SJSA1 (cell line): ENCODE results near the gene APP. TPM values are rescaled to one million over a fixed set of nuclear protein-coding genes. Genes with fewer than 3 reads are reported as not detected.

ENCODE experiments used
- DNase-seq, 2 experiments: peaks; one replicate each; pipeline ENCODE4 v3.0.0-alpha.2; 2015 to 2020; ENCODE audit warnings: low spot score in 2 of 2, low read depth in 1 of 2
- H3K27ac ChIP-seq: fragments of 250-450 bp; sonication (Bioruptor Pico); 2 replicates; pipeline ENCODE4 v1.5.1; 2020; ENCODE audit warnings: mild to moderate bottlenecking, moderate library complexity
- H3K27me3 ChIP-seq: fragments of 250-450 bp; sonication (Bioruptor Pico); replicated peaks from 2 replicates; pipeline ENCODE4 v1.5.1; 2020; ENCODE audit warnings: mild to moderate bottlenecking, moderate library complexity
- H3K36me3 ChIP-seq: fragments of 250-450 bp; sonication (Bioruptor Pico); 2 replicates; pipeline ENCODE4 v1.5.1; 2020; ENCODE audit warnings: mild to moderate bottlenecking
- H3K4me1 ChIP-seq: fragments of 250-450 bp; sonication (Bioruptor Pico); replicated peaks from 2 replicates; pipeline ENCODE4 v1.6.1; 2021; ENCODE audit warnings: mild to moderate bottlenecking
- H3K4me3 ChIP-seq: fragments of 250-450 bp; sonication (Bioruptor Pico); 2 replicates; pipeline ENCODE4 v1.5.1; 2020; ENCODE audit warnings: mild to moderate bottlenecking
- H3K9me3 ChIP-seq: fragments of 250-450 bp; sonication (Bioruptor Pico); replicated peaks from 2 replicates; pipeline ENCODE4 v1.5.1; 2020; ENCODE audit warnings: mild to moderate bottlenecking
- total RNA-seq: library from RNA; depleted of rRNA; stranded (reverse); fragments of >200 nt; shearing (Covaris generic); gene quantifications from 2 replicates; pipeline ENCODE4 v1.2.3, GENCODE V29; 2014

APP gene
- total RNA-seq, 1 experiment from 2014 or later, result 221 TPM

DNA sequence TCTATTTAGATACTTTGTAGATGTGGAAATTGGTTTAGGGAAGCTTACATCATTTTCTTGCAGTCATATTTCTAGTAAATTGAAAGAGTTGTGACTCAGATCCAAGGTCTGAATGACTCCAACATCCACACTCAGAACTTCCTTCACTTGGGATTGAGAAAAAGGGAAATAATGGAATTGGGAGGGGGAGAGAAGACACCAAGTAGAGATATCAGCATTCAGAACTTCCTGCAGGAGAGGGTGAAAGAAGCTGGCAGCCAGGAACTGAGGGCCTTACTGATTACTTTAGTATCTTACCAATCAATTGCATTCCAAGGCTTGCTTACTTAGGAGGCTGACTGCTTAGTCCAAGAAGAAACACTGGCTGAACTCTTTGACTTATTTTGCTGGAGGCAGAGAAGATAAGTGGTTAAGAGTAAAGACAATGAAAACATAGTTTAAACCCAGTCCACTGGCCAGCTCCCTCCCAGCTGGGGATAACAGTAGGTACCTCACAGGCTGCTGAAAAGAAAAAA lies 21.7 kb downstream of the APP start:
- H3K27ac ChIP-seq, result peak overlapping the region; percentile 63
- no peaks in the 10 kb centered on the region for H3K9me3 ChIP-seq
- peaks cover 6% of the 10 kb centered on the region for H3K36me3 ChIP-seq
- peak in 1 of 2 experiments; percentile 35 for DNase-seq
- peaks cover 27% of the 10 kb centered on the region for H3K4me1 ChIP-seq
- no peak overlapping the region for H3K4me3 ChIP-seq
- H3K27me3 ChIP-seq, result no peaks in the 10 kb centered on the region

DNA sequence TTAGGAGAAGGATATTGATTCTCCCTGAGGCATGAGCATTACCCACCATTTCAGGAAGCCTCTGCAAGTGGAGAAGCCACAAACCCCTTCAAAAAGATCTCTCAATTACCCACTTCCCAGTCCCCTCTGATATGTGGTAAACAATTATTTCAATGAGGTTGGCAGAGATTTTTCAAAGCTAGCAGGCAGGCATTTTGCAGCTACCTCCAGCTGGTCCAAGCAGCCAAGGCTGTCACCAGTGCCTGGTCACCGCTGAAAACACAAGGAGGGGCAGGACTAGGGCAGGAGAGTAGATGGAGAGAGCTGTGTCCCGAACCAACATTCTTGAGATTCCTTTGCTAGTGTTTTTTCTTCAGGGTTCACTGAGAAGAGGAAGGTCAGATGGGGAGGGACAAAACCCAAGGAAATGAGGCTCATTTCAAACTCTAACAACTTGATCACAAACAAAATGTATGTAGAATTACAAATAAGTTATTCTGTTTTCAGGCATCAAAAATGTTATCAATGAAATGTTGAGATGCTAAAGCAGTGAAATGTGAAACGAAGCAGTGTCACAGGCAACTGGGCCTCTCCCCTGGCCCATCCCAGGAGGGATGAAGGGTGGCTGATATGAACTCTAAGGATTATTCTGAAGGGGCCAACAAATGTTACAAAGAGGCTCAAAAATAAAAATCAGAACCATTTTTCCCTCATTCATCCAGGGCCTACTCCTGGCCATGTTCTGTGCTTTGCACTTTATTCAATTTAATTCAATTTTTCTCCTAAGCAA lies 22.3 kb downstream of the APP start:
- peak overlapping the region; percentile 63 for H3K27ac ChIP-seq

DNA sequence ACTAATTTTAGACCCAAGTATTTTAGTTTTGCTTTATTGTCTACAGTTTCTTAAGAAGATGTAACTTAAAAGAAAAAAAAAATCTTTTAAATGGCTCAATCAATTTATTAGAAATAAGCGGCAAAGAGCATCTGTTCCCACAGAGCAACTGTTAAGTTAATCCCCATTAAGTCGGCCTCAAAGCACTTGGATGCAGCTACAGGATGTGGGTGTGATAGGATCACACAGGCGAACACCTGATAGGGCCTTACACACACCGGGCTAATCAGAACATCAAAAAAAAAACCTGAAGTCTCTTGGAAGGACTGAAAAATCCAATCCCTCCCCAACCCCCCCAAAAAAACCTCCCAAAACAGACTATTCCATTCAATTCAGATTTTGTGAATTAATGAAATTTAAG lies 23.0 kb downstream of the APP start:
- Histone ChIP-seq H3K4me3 (no peak overlapping the region), H3K27ac (no peak overlapping the region)
- no peak for DNase-seq

More for the DNA sequence above, 22.3 kb downstream of the APP start:
- H3K27me3 ChIP-seq, result no peaks in the 10 kb centered on the region
- peaks cover 21% of the 10 kb centered on the region for H3K4me1 ChIP-seq
- no peaks in the 10 kb centered on the region for H3K9me3 ChIP-seq
- DNase-seq, result peak; percentile 50 to 52
- peaks cover 6% of the 10 kb centered on the region for H3K36me3 ChIP-seq
- H3K4me3 ChIP-seq, result no peak overlapping the region

DNA sequence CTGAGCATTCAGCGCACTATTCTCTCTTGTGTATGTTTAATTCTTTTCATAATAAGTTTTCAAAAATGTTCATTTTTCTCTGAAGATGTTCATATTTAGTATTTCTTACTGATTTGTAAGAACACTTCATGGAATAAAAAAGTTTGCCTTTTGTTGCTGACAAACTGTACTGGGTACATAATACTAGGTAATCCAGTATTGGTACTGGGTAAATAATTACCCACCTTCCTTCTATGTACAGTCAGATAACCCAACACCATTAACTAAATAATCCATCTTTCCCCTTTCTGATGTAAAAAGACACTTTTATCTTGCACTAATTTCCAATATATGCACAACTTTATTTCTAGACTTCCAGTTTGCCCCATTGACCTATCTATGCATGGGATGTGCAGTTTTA lies 23.9 kb downstream of the APP start:
- Histone ChIP-seq H3K4me3 (no peak overlapping the region), H3K27ac (no peak overlapping the region), H3K4me1 (peaks cover 19% of the 10 kb centered on the region), H3K9me3 (no peaks in the 10 kb centered on the region), H3K27me3 (no peaks in the 10 kb centered on the region), H3K36me3 (peaks cover 6% of the 10 kb centered on the region)
- DNase-seq, result no peak

More for the DNA sequence above, 23.0 kb downstream of the APP start:
- Histone ChIP-seq H3K27me3 (no peaks in the 10 kb centered on the region), H3K36me3 (peaks cover 6% of the 10 kb centered on the region), H3K4me1 (peaks cover 19% of the 10 kb centered on the region), H3K9me3 (no peaks in the 10 kb centered on the region)

DNA sequence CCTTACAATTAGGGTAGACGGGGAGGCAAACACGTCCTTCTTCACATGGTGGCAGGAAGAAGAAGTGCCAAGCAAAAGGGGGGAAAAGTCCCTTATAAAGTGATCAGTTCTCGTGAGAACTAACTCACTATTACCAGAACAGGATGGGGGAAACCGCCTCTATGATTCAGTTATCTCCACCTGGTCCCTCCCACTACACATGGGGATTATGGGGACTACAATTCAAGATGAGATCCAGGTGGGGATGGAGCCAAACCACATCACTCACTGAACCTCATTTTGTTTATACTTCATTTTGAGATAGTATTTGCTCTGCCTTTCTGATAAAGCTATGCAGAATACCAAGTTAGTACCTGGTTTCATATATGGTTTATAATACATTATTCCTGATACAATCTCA lies 26.5 kb downstream of the APP start:
- no peaks in the 10 kb centered on the region for H3K27me3 ChIP-seq
- H3K4me1 ChIP-seq, result peaks cover 27% of the 10 kb centered on the region
- H3K36me3 ChIP-seq, result peaks cover 14% of the 10 kb centered on the region
- no peak for DNase-seq
- H3K4me3 ChIP-seq, result no peak overlapping the region
- H3K9me3 ChIP-seq, result no peaks in the 10 kb centered on the region
- H3K27ac ChIP-seq, result no peak overlapping the region

DNA sequence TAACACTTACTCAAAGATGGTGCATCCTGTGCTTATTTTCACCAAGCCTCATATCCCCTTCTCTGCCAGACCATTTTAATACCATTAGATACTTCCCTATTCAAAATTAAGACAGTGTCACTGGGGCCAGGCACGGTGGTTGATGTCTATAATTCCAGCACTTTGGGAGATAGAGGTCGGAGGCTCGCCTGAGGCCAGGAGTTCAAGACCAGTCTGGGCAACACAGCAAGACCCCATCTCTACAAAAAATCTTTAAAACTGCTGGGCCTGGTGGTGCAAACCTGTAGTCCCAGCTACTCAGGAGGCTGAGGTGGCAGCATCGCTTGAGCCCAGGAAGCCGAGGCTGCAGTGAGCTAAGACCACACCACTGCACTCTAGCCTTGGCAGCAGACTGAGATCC lies 28.2 kb downstream of the APP start:
- H3K27me3 ChIP-seq, result no peaks in the 10 kb centered on the region
- H3K9me3 ChIP-seq, result no peaks in the 10 kb centered on the region
- DNase-seq, result no peak
- H3K27ac ChIP-seq, result no peak overlapping the region
- H3K4me3 ChIP-seq, result no peak overlapping the region
- H3K4me1 ChIP-seq, result peaks cover 23% of the 10 kb centered on the region
- H3K36me3 ChIP-seq, result peaks cover 11% of the 10 kb centered on the region; the same call in 1 of the 2 replicates

DNA sequence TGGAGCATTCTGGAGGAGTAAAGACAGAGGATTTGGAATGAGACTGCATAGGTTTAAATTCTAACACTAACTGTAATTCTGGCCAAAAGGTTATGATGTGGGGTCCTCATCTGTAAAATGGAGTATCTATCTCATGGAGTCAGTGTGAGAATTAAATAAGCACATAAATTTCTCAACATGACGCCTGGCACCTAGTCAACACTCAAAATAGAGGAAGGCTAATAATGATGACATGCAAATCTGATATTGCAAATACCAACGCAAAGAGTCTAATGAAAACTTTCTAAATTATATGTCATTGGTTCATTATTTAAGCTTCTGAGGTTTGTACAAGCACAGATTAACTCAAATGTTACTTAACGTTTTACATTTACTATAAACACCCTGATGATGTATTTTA lies 29.6 kb downstream of the APP start:
- H3K9me3 ChIP-seq, result no peaks in the 10 kb centered on the region
- H3K27ac ChIP-seq, result peak overlapping the region; percentile 85; the same call in 1 of the 2 replicates
- no peak for DNase-seq
- H3K4me3 ChIP-seq, result no peak overlapping the region
- no peaks in the 10 kb centered on the region for H3K27me3 ChIP-seq
- peaks cover 11% of the 10 kb centered on the region; the same call in 1 of the 2 replicates for H3K36me3 ChIP-seq
- H3K4me1 ChIP-seq, result peaks cover 26% of the 10 kb centered on the region

DNA sequence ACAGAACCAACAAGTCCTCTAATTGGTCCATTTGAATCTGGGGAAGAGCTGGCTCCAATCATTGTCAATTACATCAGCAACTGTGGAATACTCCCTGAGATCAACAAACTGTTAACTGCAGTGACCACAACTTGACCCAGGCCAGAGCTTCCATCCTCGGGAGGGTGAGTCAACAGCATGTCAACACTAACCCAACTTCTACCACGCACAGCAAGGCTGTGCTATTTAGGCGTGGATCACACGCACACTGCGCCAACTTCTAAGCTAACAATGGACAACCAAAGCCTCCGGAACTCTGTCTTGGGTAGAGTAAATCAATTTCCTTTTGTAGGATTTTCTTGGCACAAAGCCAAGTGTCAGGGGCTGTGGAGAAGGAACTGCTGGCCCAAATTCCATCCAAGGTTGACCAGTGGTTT lies 30.4 kb downstream of the APP start:
- Histone ChIP-seq H3K4me1 (peaks cover 26% of the 10 kb centered on the region), H3K4me3 (no peak overlapping the region), H3K27ac (peak overlapping the region; percentile 85), H3K9me3 (no peaks in the 10 kb centered on the region), H3K27me3 (no peaks in the 10 kb centered on the region), H3K36me3 (peaks cover 11% of the 10 kb centered on the region; the same call in 1 of the 2 replicates)
- peak; percentile 81 to 82 for DNase-seq

DNA sequence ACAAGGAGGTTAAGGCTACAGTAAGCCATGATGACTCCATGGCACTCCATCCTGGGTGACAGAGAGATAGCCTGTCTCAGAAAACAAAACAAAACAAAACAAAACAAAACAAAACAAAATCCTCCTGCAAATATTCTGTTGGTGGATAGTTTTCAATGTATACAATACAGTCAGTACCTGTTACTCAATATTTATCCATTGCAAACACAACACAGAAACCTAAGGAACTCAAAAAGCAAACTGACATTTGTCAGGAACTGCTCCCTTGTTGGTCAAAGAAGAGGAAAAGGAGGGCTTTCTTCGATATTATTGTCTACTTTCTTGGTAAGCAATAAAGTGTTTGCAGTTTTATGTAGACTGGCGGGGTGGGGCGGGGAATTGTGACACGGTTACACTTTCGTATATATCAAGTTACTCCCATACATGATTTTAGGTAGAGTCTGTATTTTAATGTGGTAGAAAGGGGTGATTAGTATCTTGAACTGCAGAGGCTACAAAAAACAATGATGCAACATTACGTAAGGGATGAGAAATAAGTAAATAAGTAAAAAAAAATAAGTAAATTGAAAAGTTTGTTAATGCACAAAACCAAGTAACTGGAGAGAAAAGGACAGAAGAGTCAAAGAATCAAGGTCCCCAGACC lies 31.8 kb downstream of the APP start:
- Histone ChIP-seq H3K27me3 (no peaks in the 10 kb centered on the region), H3K9me3 (no peaks in the 10 kb centered on the region), H3K4me1 (peaks cover 26% of the 10 kb centered on the region), H3K27ac (no peak overlapping the region), H3K4me3 (no peak overlapping the region), H3K36me3 (peaks cover 11% of the 10 kb centered on the region; the same call in 1 of the 2 replicates)
- no peak for DNase-seq

DNA sequence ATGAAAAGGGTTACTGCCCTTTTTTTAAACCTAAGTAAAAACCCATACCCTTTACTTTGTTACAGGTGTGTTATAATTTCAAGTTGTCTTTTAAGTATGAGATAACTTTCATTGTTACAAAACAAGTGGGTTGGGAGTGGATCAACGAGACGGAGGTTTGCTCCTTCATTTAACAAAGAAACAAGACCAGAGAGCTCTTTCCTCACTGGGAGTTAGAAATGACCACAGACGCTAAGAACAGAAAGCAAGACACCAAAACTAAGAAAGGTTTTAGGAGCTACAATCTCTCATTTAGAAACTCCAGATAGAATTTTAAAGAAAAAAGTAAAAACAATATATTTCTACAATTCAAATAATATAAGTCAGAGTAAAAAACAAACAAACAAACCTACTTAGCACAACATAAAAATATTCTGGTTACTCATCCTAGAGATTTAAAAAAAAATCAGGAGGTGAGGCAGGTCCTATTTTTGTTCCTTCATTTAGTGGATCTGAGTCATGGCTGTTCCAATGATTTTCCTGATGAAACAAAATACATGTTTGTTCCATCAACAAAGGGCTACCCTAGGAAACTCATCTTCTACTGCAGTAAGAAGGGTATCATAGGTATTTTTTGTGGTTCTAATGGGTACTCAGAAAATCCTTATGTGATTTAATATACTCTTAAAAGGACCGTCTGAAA lies 33.0 kb downstream of the APP start:
- Histone ChIP-seq H3K27ac (no peak overlapping the region), H3K27me3 (no peaks in the 10 kb centered on the region), H3K36me3 (0 out of 2 replicates have a peak, but pooled peaks cover 11% of the 10 kb centered on the region), H3K9me3 (no peaks in the 10 kb centered on the region), H3K4me3 (no peak overlapping the region), H3K4me1 (peaks cover 26% of the 10 kb centered on the region)
- DNase-seq, result peak in 1 of 2 experiments; percentile 15

DNA sequence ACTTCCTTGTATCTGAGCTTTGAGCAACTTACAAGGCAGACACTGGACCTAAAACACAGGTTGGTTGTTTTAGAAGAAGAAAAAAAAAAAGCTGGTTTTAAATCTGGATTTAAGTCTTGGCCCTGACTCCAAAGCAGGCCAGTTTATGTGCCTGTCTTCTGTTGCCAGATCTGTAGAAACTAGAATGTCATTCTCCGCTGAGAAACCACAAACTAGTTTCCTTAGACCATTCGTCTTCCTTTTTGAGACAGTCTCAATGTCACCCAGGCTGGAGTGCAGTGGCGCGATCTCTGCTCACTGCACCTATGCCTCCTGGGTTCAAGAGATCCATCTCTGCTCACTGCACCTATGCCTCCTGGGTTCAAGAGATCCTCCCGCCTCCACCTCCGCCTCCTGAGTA lies 33.9 kb downstream of the APP start:
- Histone ChIP-seq H3K4me3 (no peak overlapping the region), H3K4me1 (peaks cover 26% of the 10 kb centered on the region), H3K27ac (no peak overlapping the region), H3K9me3 (no peaks in the 10 kb centered on the region), H3K36me3 (0 out of 2 replicates have a peak, but pooled peaks cover 11% of the 10 kb centered on the region), H3K27me3 (no peaks in the 10 kb centered on the region)
- no peak for DNase-seq

DNA sequence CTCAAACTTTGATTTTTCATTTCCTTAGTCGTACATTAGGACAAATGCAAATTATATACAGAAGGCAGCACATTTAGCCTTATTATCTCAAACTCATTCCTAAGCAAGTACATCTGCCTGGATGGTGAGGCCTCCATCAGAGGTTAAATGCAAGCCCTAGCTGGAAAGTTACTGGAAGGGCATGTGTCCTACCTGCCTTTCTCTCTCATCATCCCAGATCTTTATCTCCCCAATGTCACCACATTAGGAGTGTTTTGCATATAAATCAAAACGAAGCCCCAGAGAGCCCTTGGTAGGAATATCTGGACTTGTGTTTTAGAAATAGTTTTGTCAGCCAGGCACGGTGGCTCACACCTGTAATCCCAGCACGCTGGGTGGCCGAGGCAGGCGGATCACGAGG lies 35.0 kb downstream of the APP start:
- DNase-seq, result no peak
- Histone ChIP-seq H3K27me3 (no peaks in the 10 kb centered on the region), H3K9me3 (no peaks in the 10 kb centered on the region), H3K36me3 (0 out of 2 replicates have a peak, but pooled peaks cover 11% of the 10 kb centered on the region), H3K4me3 (no peak overlapping the region), H3K27ac (no peak overlapping the region), H3K4me1 (peaks cover 26% of the 10 kb centered on the region)

DNA sequence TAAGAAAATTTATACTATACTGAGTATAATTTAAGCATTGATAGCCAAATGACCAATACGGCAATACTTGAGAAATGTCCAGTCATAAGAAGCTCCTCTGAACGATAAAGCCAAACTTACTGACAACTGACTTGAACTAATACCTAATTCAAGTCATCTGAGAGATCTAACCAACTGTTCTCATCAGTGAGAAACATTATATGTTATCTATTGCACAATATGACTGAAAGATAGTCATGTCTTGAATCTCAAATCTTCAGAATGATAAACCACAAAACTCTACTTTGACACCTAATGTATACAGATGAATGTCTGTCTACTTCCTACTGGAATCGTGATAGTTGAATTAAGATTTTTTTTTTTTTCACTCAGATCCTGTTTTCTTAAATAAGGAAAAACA lies 39.0 kb downstream of the APP start:
- no peak for DNase-seq

More for the DNA sequence above, 39.0 kb downstream of the APP start:
- Histone ChIP-seq H3K27ac (no peak overlapping the region), H3K27me3 (no peaks in the 10 kb centered on the region), H3K9me3 (no peaks in the 10 kb centered on the region), H3K36me3 (no peaks in the 10 kb centered on the region), H3K4me1 (peaks cover 28% of the 10 kb centered on the region), H3K4me3 (no peak overlapping the region)
